Uterus (tissue), 2 donors: ENCODE results near the gene DHRS12.

Experiments
- CTCF ChIP-seq, 4 experiments: fragments of 200-600 bp in 2 of 4; fragments of 450-650 bp in 2 of 4; sonication (generic) in 2 of 4; IDR thresholded peaks; one replicate each; pipeline ENCODE4 v1.5.1; 2016 to 2019; ENCODE audit warnings: antibody characterized with exemption in 4 of 4, mild to moderate bottlenecking in 2 of 4, moderate library complexity in 1 of 4
- POLR2A ChIP-seq, 2 donors: fragments of 450-650 bp; IDR thresholded peaks; one replicate each; pipeline ENCODE4 v1.6.1; 2016; ENCODE audit warnings: antibody characterized with exemption in 2 of 2, mild to moderate bottlenecking in 1 of 2, moderate library complexity in 1 of 2

- TF ChIP-seq CTCF (IDR thresholded peaks at IDR 0.05) (no peak), POLR2A (IDR thresholded peaks at IDR 0.05) (no peak)
Observed at GRCh38 chr13:51760592-51760991, 43.4 kb downstream of the DHRS12 start.
